HG02798 (cell line): ENCODE measurements around the gene NDUFS3.
A peak's percentile ranks its signal among the peaks of the same experiment; 100 is the strongest.

Source experiments
- ATAC-seq: cut with Tn5 transposase; IDR thresholded peaks from one replicate; pipeline ENCODE4 v1.9.1; 2021; ENCODE audit warnings: mild to moderate bottlenecking; ENCODE audit not compliant: unreplicated experiment, poor library complexity

The NDUFS3 gene

GRCh38 chr11:47589118-47589517 is 10.2 kb downstream of the NDUFS3 start:
- no peak for ATAC-seq

GRCh38 chr11:47589584-47589976 is 10.7 kb downstream of the NDUFS3 start:
- ATAC-seq = no peak

- no peak for ATAC-seq
Measured at GRCh38 chr11:47589977-47590861, 11.3 kb downstream of the NDUFS3 start.

- no peak for ATAC-seq
Measured at GRCh38 chr11:47591764-47592163, 12.9 kb downstream of the NDUFS3 start.

- no peak for ATAC-seq
Measured at GRCh38 chr11:47592251-47592650, 13.4 kb downstream of the NDUFS3 start.

- ATAC-seq = no peak
Measured at GRCh38 chr11:47592970-47593369, 14.1 kb downstream of the NDUFS3 start.

GRCh38 chr11:47593492-47593933 is 14.6 kb downstream of the NDUFS3 start:
- ATAC-seq = no peak

GRCh38 chr11:47593934-47594855 is 15.3 kb downstream of the NDUFS3 start, which contains the start of gene C1QTNF4:
TSS of gene C1QTNF4 (minus strand) at chr11:47594411. CDS start at chr11:47590810, 3,601 bp downstream.
- ATAC-seq = no peak

GRCh38 chr11:47595029-47595428 is 16.2 kb downstream of the NDUFS3 start:
- ATAC-seq = no peak

- ATAC-seq = no peak
Measured at GRCh38 chr11:47595967-47596366, 17.1 kb downstream of the NDUFS3 start.

- ATAC-seq = no peak
Measured at GRCh38 chr11:47599902-47600301, 21.0 kb downstream of the NDUFS3 start.

GRCh38 chr11:47603295-47603694 is 24.4 kb downstream of the NDUFS3 start:
- no peak for ATAC-seq

- ATAC-seq = no peak
Measured at GRCh38 chr11:47605921-47606320, 27.0 kb downstream of the NDUFS3 start.

- no peak for ATAC-seq
Measured at GRCh38 chr11:47606731-47607130, 27.9 kb downstream of the NDUFS3 start.

GRCh38 chr11:47607380-47607779 is 28.5 kb downstream of the NDUFS3 start:
- ATAC-seq = no peak

- ATAC-seq = no peak
Measured at GRCh38 chr11:47609675-47610074, 30.8 kb downstream of the NDUFS3 start.

- peak; percentile 77 for ATAC-seq
Measured at GRCh38 chr11:47611348-47611794, 32.5 kb downstream of the NDUFS3 start.

- no peak for ATAC-seq
Measured at GRCh38 chr11:47615249-47615648, 36.4 kb downstream of the NDUFS3 start.

- ATAC-seq = no peak
Measured at GRCh38 chr11:47616726-47617416, 38.0 kb downstream of the NDUFS3 start.

GRCh38 chr11:47617417-47617809 is 38.5 kb downstream of the NDUFS3 start:
- ATAC-seq = no peak
